Stomach (tissue), 19 donors: ENCODE results near the gene GAD1. TPM values are rescaled to one million over a fixed set of nuclear protein-coding genes. Genes with fewer than 3 reads are reported as not detected.
A peak's percentile ranks its signal among the peaks of the same experiment; 100 is the strongest.

ENCODE experiments used
- DNase-seq, 2 donors: peaks; one replicate each; pipeline versions ENCODE4 v3.0.0 to v3.0.0-alpha.2; 2013 to 2019
- H3K27ac ChIP-seq, 5 donors: fragments of 200-600 bp in 4 of 5; sonication (generic) in 4 of 5; one replicate each; pipeline ENCODE4 v1.5.1; 2013 to 2019; ENCODE audit warnings: mild to moderate bottlenecking in 1 of 5, moderate library complexity in 1 of 5
- H3K27me3 ChIP-seq, 3 donors: fragments of 200-600 bp; sonication (generic); one replicate each; pipeline ENCODE4 v1.5.1; 2017 to 2019; ENCODE audit warnings: mixed run types in 1 of 3
- H3K36me3 ChIP-seq, 4 donors: fragments of 200-600 bp; sonication (generic); 1 replicate in 3 of 4; 2 replicates in 1 of 4; pipeline ENCODE4 v1.5.1; 2016 to 2019
- H3K4me1 ChIP-seq, 4 donors: fragments of 200-600 bp; sonication (generic); one replicate each; pipeline ENCODE4 v1.5.1; 2016 to 2019
- H3K4me3 ChIP-seq, 4 donors: fragments of 200-600 bp; sonication (generic) in 3 of 4; one replicate each; pipeline ENCODE4 v1.5.1; 2016 to 2019; ENCODE audit warnings: mild to moderate bottlenecking in 1 of 4
- H3K9me3 ChIP-seq, 4 donors: fragments of 200-600 bp; sonication (generic); one replicate each; pipeline ENCODE4 v1.5.1; 2016 to 2019
- CTCF ChIP-seq, 7 experiments: fragments of 450-650 bp in 4 of 7; fragments of 200-600 bp in 3 of 7; sonication (generic) in 3 of 7; IDR thresholded peaks; one replicate each; pipeline ENCODE4 v1.5.1; 2016 to 2019; ENCODE audit warnings: antibody characterized with exemption in 7 of 7, control low read depth in 2 of 7, mild to moderate bottlenecking in 1 of 7
- EP300 ChIP-seq: sonication (generic); formaldehyde crosslinking; IDR thresholded peaks from one replicate; pipeline ENCODE4 v1.6.1; 2017; ENCODE audit warnings: antibody characterized with exemption
- POLR2A ChIP-seq, 4 donors: fragments of 450-650 bp; IDR thresholded peaks; one replicate each; pipeline ENCODE4 v1.6.1; 2016; ENCODE audit warnings: antibody characterized with exemption in 4 of 4, control low read depth in 2 of 4, mild to moderate bottlenecking in 1 of 4, moderate library complexity in 1 of 4
- POLR2AphosphoS5 ChIP-seq, 3 donors: sonication (generic); formaldehyde crosslinking; IDR thresholded peaks; one replicate each; pipeline ENCODE4 v1.6.1; 2016; ENCODE audit warnings: antibody characterized with exemption in 3 of 3
- WGBS, 5 donors: extraction: QIAGEN DNeasy Blood & Tissue Kit in 3 of 5; methylation state at CpG; one replicate each; pipeline versions ENCODE4 v1.1.5 to v1.1.7; 2013 to 2018; 5-methylcytosine and 5-hydroxymethylcytosine counted together
- intact Hi-C: fragments of 100-400 bp; cut with DNase I; formaldehyde crosslinking; loops from one replicate; pipeline ENCODE4 v1.15.1; 2023; ENCODE audit warnings: low total_unique reads
- long read RNA-seq, 10 donors: transcript quantifications; one replicate each; lab custom pipeline, GENCODE V29; 2026
- polyA plus RNA-seq, 3 donors: library from polyadenylated mRNA; stranded (reverse); fragments of 200-250 nt; gene quantifications; one replicate each; pipeline ENCODE4 v1.2.3, GENCODE V29; 2013
- total RNA-seq, 5 donors: library from RNA; depleted of rRNA; stranded (reverse); fragments of >200 nt; gene quantifications; one replicate each; pipeline versions ENCODE4 v1.1.0 to v1.2.3, GENCODE V29; 2014 to 2016
- donor health status: healthy with polysubstance abuse.
- donor health status: Bipolar disorder and iron deficiency.
- donor health status: healthy.

Gene GAD1
- total RNA-seq (1 to 10 TPM in 1 of 5 donors, not detected in 4; 2.4 TPM), polyA plus RNA-seq (under 1 TPM in 2 of 3 donors, not detected in 1; 0.38 to 0.81 TPM)
- long read RNA-seq, donor 1, result 0 reads
- long read RNA-seq, donor 2, result 0 reads
- long read RNA-seq, donor 3, result 0 reads
- long read RNA-seq, donor 4, result 0 reads
- long read RNA-seq, donor 5, result 0 reads
- long read RNA-seq, donor 6, result 0 reads
- long read RNA-seq, donor 7, result 0 reads
- long read RNA-seq, donor 8, result 0 reads
- long read RNA-seq, donor 9, result 0 reads
- long read RNA-seq, donor 10, result 0 reads

- peak within 1 kb of the TSS; percentile 35 to 64 (median 44) for H3K4me3 ChIP-seq
- no peaks in the 10 kb centered on the region for H3K36me3 ChIP-seq
- DNase-seq, result peak; percentile 81 to 84
- peaks cover 60 to 79% (median 70%) of the 10 kb centered on the region in 4 donors for H3K4me1 ChIP-seq
- H3K27me3 ChIP-seq, result peaks cover 55 to 92% (median 88%) of the 10 kb centered on the region in 3 donors
- no peak within 1 kb of the TSS for H3K27ac ChIP-seq
- H3K9me3 ChIP-seq, result no peaks in the 10 kb centered on the region
- TF ChIP-seq EP300 (no peak), POLR2AphosphoS5 (IDR thresholded peaks at IDR 0.05) (peak in 2 of 3 donors; percentile 5 to 38)
- 0 to 1% (median 0%) methylated on average over 25 to 49 of the region's 49 CpGs for WGBS, 5 donors
- intact Hi-C loops, result loop anchor here (5.0 to 10.0 kb wide), 3 partner anchors 102 to 452 kb away; partner anchors contain the start of gene SP5
These were observed at the start of gene GAD1 for GRCh38 chr2:170816504-170817092. Gene GAD1 (plus strand): TSS chr2:170816887. CDS start chr2:170818592, 1,705 bp downstream.

- H3K36me3 ChIP-seq, result no peaks in the 10 kb centered on the region
- TF ChIP-seq POLR2AphosphoS5 (IDR thresholded peaks at IDR 0.05) (peak in 1 of 3 donors; percentile 2), EP300 (no peak), CTCF (IDR thresholded peaks at IDR 0.05) (peak in 1 of 7 experiments; percentile 8)
- H3K27ac ChIP-seq, result peak within 1 kb of the TSS; percentile 84 to 97 (median 88)
- peak within 1 kb of the TSS; percentile 61 to 78 (median 64) for H3K4me3 ChIP-seq
- H3K27me3 ChIP-seq, result peaks cover 0 to 10% (median 0%) of the 10 kb centered on the region in 3 donors
- DNase-seq, result peak; percentile 59 to 89
- intact Hi-C loops, result no loop called here
- H3K9me3 ChIP-seq, result no peaks in the 10 kb centered on the region
- WGBS, 5 donors, result 1 to 4% (median 2%) methylated on average over 13 of the region's 13 CpGs
- peaks cover 5 to 28% (median 24%) of the 10 kb centered on the region in 4 donors for H3K4me1 ChIP-seq
These were observed 46.6 kb upstream of the GAD1 start, which contains the start of gene ERICH2 for GRCh38 chr2:170770008-170770605. Gene ERICH2 (plus strand): TSS chr2:170770378. CDS start chr2:170770682, 304 bp downstream.

- H3K9me3 ChIP-seq, result no peaks in the 10 kb centered on the region
- WGBS, 5 donors, result 0 to 2% (median 1%) methylated on average over 25 to 78 of the region's 82 CpGs
- H3K4me1 ChIP-seq, result peaks cover 5 to 28% (median 19%) of the 10 kb centered on the region in 4 donors
- peaks cover 0 to 10% (median 0%) of the 10 kb centered on the region in 3 donors for H3K27me3 ChIP-seq
- intact Hi-C loops, result no loop called here
- peak overlapping the region; percentile 61 to 78 (median 64) for H3K4me3 ChIP-seq
- peak; percentile 86 to 94 for DNase-seq
- H3K36me3 ChIP-seq, result no peaks in the 10 kb centered on the region
- TF ChIP-seq POLR2A (IDR thresholded peaks at IDR 0.05), result no peak
- TF ChIP-seq POLR2AphosphoS5 (IDR thresholded peaks at IDR 0.05), result peak in 2 of 3 donors; percentile 61 to 63
- peak overlapping the region; percentile 84 to 97 (median 88) for H3K27ac ChIP-seq
These were observed 45.9 kb upstream of the GAD1 start for GRCh38 chr2:170770606-170771420.

GRCh38 chr2:170771421-170771937 is 45.2 kb upstream of the GAD1 start:
- DNase-seq, result no peak
- WGBS, 5 donors, result 8 to 15% (median 10%) methylated on average over 10 to 15 of the region's 15 CpGs
- no peaks in the 10 kb centered on the region for H3K36me3 ChIP-seq
- no peaks in the 10 kb centered on the region for H3K9me3 ChIP-seq
- intact Hi-C loops, result no loop called here
- peak overlapping the region; percentile 76 to 90 (median 84) for H3K27ac ChIP-seq
- no peak for TF ChIP-seq POLR2A (IDR thresholded peaks at IDR 0.05)
- TF ChIP-seq CTCF (IDR thresholded peaks at IDR 0.05), result no peak
- TF ChIP-seq EP300, result no peak
- no peak for TF ChIP-seq POLR2AphosphoS5 (IDR thresholded peaks at IDR 0.05)
- H3K4me1 ChIP-seq, result peaks cover 5 to 28% (median 17%) of the 10 kb centered on the region in 4 donors
- peaks cover 0 to 10% (median 0%) of the 10 kb centered on the region in 3 donors for H3K27me3 ChIP-seq
- peak overlapping the region; percentile 61 to 78 (median 64) for H3K4me3 ChIP-seq
